ENCODE measurements around the gene PTPRD. TPM values are rescaled to one million over a fixed set of nuclear protein-coding genes. Genes with fewer than 3 reads are reported as not detected.
"Not testable (repeated sequence)": the region's sequence is repeated elsewhere in the genome, so short reads cannot be mapped to it uniquely, and the experiment has no call there.

PTPRD gene
- total RNA-seq, 1 experiment from 2014 or later = not detected

DNA sequence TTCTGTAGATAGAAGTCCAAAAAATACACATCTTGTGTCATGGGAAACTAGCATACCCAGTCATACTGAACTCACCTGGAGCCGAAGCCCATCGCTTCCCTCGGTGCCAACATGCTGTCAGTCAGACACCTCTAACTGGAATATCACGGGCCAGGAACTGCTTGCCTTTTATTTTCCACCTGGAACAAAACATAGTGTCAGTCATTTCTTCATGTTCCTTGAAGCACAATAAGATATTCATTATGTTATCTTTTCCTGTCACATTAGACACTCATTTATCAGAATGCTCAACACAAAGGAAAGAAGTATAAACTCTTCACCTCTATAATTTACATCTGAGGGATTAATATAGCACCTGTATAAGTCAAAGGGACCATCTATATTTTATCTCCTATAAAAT is 674.4 kb downstream of the PTPRD start:
- no peak for ATAC-seq
- BruUV-seq (replicated peaks) = no TSS peak
- DNase-seq (ENCODE audit: low read depth, low spot score) = no peak
- Histone ChIP-seq H3K4me3 (ENCODE audit: low read depth in 2 of 2, low read length in 2 of 2) (no peak overlapping the region), H3K27me3 (ENCODE audit: control insufficient read depth, insufficient read depth, low read length) (no peaks in the 10 kb centered on the region), H3K27ac (ENCODE audit: low read length) (no peak overlapping the region), H3K9me3 (ENCODE audit: control insufficient read depth, insufficient read depth, low read depth, low read length) (no peaks in the 10 kb centered on the region), H3K36me3 (ENCODE audit: control insufficient read depth, insufficient read depth, low read length) (no peaks in the 10 kb centered on the region), H3K4me1 (ENCODE audit: control insufficient read depth, insufficient read depth, low read length) (no peaks in the 10 kb centered on the region)
- in situ Hi-C loops (cut with HindIII; ENCODE audit: low pct_unique_long_range_greater_than_20kb, low sequenced_read_pairs) (no loop called here), intact Hi-C loops (cut with micrococcal nuclease; ENCODE audit: unreplicated experiment) (no loop called here)
- TF ChIP-seq TCF7L2 (IDR thresholded peaks at IDR 0.05; ENCODE audit: low read depth, low read length) = no peak
- ChIA-PET CTCF (no interaction called here), POLR2A (no interaction called here)

DNA sequence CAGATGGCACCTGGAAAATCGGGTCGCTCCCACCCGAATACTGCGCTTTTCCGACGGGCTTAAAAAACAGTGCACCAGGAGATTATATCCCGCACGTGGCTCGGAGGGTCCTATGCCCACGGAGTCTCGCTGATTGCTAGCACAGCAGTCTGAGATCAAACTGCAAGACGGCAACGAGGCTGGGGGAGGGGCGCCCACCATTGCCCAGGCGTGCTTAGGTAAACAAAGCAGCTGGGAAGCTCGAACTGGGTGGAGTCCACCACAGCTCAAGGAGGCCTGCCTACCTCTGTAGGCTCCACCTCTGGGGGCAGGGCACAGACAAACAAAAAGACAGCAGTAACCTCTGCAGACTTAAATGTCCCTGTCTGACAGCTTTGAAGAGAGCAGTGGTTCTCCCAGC is 681.3 kb downstream of the PTPRD start:
- ATAC-seq; BruUV-seq (replicated peaks); H3K27ac ChIP-seq (ENCODE audit: low read length); DNase-seq (ENCODE audit: low read depth, low spot score); H3K36me3 ChIP-seq (ENCODE audit: control insufficient read depth, insufficient read depth, low read length); intact Hi-C loops (cut with micrococcal nuclease; ENCODE audit: unreplicated experiment); H3K9me3 ChIP-seq (ENCODE audit: control insufficient read depth, insufficient read depth, low read depth, low read length); POLR2A ChIA-PET; in situ Hi-C loops (cut with HindIII; ENCODE audit: low pct_unique_long_range_greater_than_20kb, low sequenced_read_pairs); H3K27me3 ChIP-seq (ENCODE audit: control insufficient read depth, insufficient read depth, low read length); H3K4me1 ChIP-seq (ENCODE audit: control insufficient read depth, insufficient read depth, low read length); H3K4me3 ChIP-seq (ENCODE audit: low read depth in 2 of 2, low read length in 2 of 2); CTCF ChIA-PET: not testable (repeated sequence)

- intact Hi-C loops (cut with micrococcal nuclease; ENCODE audit: unreplicated experiment) (no loop called here), in situ Hi-C loops (cut with HindIII; ENCODE audit: low pct_unique_long_range_greater_than_20kb, low sequenced_read_pairs) (no loop called here)
- TF ChIP-seq CTCF (IDR thresholded peaks at IDR 0.05) (no peak), POLR2AphosphoS5 (IDR thresholded peaks at IDR 0.05; ENCODE audit: low read depth, low read length) (no peak), SIN3A (IDR thresholded peaks at IDR 0.05; ENCODE audit: borderline replicate concordance, insufficient read depth, low read depth, low read length) (no peak), REST (IDR thresholded peaks at IDR 0.05; ENCODE audit: insufficient read depth in 1 of 2, low read depth in 2 of 2, low read length in 1 of 2) (no peak), TCF7L2 (IDR thresholded peaks at IDR 0.05; ENCODE audit: low read depth, low read length) (no peak)
- Histone ChIP-seq H3K9me3 (ENCODE audit: control insufficient read depth, insufficient read depth, low read depth, low read length) (no peaks in the 10 kb centered on the region), H3K4me3 (ENCODE audit: low read depth in 2 of 2, low read length in 2 of 2) (no peak overlapping the region), H3K36me3 (ENCODE audit: control insufficient read depth, insufficient read depth, low read length) (no peaks in the 10 kb centered on the region), H3K4me1 (ENCODE audit: control insufficient read depth, insufficient read depth, low read length) (no peaks in the 10 kb centered on the region), H3K27me3 (ENCODE audit: control insufficient read depth, insufficient read depth, low read length) (no peaks in the 10 kb centered on the region), H3K27ac (ENCODE audit: low read length) (no peak overlapping the region)
- ChIA-PET CTCF (no interaction called here), POLR2A (no interaction called here)
- ATAC-seq = no peak
- no TSS peak for BruUV-seq (replicated peaks)
- no peak for DNase-seq (ENCODE audit: low read depth, low spot score)
These were observed 688.4 kb downstream of the PTPRD start for GRCh38 chr9:9924376-9924775.
